GM19324 (cell line): ENCODE measurements around the gene BEAN1.
"Not testable (repeated sequence)": the region's sequence is repeated elsewhere in the genome, so short reads cannot be mapped to it uniquely, and the experiment has no call there.

Experiments
- ATAC-seq: cut with Tn5 transposase; IDR thresholded peaks from one replicate; pipeline ENCODE4 v1.9.1; 2021; ENCODE audit warnings: mild to moderate bottlenecking, moderate library complexity; ENCODE audit not compliant: unreplicated experiment, low FRiP score

The BEAN1 gene

GRCh38 chr16:66466636-66467035 lies 39.5 kb downstream of the BEAN1 start:
- ATAC-seq: not testable (repeated sequence)

- no peak for ATAC-seq
Observed at GRCh38 chr16:66467611-66468010, 40.5 kb downstream of the BEAN1 start.

DNA sequence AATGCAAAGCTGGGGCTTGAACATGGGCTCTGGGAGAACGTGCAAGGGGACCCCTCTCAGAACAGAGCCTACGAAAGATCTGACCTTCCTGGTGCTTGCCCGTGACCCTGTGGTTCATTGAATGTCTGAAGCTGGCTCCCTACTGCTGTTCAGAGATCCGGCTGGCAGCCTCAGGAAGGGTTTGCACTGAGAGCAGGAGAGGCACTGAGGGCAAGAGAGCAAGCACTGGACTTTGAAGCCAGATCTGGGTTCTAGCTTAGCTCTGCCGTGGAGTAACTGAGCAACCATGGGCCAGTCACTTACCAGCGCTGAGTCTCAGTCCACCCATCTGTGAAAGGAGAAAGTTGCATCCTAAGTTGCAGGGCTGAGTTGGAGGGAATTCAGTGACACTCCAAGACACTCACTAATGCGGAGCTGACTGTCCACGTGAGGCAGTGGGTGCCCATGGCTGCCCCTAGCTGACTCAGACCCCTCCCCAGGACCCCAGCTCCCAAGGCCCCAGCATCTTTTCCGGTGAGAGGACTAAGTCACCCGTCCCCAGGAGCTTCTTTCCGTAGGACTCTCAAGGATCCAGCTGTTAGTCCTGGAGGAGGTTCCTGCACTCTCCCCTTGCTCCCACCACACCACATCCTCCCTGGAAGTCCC lies 41.3 kb downstream of the BEAN1 start:
- ATAC-seq: no peak

DNA sequence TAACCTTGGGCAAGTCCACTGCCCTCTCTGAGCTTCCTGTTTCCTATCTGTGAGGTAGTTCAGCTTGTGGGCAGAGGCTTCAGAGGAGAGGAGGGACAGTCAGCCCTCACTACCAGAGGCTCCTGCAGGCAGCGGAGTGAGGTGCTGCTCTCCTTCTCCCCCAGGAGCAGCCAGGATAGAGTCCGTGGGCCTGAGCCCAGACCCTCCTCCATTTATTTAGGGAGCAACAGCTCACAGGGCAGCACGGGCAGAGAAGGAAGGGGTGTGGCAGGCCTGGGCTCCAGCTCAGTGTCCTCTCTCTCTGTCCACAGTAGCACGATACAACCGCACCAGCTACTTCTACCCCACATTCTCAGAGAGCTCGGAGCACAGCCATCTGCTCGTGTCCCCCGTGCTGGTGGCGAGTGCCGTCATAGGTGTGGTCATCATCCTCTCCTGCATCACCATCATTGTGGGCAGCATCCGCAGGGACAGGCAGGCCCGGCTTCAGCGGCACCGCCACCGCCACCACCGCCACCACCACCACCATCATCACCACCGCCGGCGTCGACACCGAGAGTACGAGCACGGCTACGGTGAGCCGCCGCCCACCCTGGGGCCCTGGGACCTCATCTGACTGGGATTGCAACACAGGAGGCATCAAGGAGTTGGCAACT lies 42.3 kb downstream of the BEAN1 start:
- no peak for ATAC-seq

GRCh38 chr16:66469947-66470546 lies 43.0 kb downstream of the BEAN1 start:
- no peak for ATAC-seq

DNA sequence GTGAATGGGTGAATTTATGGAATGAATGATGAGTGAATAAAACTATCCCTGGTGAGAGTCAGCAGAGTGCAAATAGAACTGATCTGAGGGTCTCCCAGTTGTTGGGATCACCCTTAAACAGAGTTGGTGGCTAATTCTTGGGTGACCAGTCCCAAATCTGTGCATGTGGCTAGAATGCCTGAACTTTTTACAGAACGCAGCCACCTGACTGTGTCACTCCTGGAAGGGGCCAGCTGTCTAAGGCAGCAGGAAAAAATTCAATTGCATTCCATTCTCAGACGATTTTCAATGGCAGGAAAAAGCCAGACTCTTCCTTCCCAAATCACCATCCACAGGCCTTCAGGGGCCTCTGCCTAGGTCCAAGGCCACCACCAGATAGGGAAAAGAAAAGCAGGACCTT lies 43.5 kb downstream of the BEAN1 start:
- ATAC-seq: no peak

DNA sequence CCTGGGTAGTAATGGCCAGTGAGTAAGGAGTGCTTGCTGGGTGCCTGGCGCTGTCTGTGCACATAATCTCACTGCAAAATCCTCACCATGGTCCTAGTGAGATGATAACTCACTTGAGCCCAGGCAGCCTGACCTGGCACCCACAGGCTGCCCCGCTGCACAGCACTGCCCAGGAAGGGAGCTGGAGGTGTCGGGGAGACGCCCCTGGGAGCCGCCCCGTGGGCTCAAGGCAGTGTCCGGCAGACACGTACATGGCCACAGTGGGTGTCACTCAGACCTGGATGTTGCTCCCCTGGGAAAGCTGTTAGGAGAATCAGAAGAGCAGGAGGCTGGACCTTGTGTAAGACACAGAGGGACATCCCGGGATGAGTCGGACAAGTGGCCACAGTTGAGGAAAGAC lies 44.2 kb downstream of the BEAN1 start:
- ATAC-seq: no peak

DNA sequence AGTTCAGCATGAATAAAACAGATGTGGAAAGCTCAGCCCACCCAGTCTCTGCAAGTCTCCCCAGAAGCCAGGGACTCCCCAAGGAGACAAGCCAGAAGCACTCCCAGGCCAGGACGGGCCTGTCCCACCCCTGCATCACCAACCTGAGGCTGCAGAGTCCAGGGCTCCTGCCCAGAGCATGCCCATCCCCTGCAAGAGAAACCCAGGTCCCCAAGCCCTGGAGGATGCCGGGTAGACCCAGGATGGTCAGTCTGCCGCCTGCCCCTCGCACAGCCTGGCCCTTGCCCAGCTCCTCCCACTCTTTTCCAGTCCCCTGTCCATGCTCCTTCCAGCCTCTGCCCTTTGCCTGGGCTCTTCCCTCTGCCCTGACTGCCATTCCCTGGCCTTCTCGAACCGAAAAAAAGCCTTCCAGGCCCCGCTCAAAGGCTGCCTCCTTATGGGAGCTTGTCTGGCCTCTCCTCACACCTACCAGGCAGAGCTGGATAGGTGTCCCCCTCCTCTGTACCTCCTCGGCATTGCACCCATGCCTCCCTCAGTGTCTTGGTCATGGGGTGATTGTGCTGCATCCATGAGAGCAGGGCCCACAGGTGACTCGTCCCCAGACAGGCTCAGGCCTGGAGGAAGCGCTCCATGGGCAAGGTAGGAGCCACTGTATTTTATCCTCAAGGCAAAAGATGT lies 44.8 kb downstream of the BEAN1 start:
- no peak for ATAC-seq

- ATAC-seq: no peak
Observed at GRCh38 chr16:66473051-66473571, 46.0 kb downstream of the BEAN1 start.

GRCh38 chr16:66473654-66474519 lies 46.8 kb downstream of the BEAN1 start:
- ATAC-seq: no peak

DNA sequence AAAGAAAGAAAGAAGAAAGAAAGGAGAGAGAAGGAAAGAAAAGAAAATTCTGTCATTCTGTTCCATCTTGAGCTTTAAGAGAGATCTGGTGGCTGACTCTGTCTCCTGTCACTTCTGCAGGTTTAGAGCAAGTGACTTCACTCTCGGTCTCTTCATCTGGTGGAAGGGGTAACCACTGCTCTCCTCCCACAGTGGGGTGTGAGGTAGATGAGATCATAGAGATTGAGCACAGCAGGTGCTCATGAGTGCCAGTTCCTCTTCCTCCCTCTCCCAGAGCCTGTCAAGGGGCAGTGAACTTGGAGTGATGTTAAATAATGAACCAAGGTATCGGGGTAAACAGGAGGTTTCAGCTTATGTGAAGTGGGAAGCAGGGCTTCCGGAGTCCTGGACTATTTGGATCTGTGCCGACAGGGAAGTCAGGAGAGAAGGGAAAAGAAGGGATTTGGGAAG lies 47.7 kb downstream of the BEAN1 start:
- peak; percentile 73 for ATAC-seq

DNA sequence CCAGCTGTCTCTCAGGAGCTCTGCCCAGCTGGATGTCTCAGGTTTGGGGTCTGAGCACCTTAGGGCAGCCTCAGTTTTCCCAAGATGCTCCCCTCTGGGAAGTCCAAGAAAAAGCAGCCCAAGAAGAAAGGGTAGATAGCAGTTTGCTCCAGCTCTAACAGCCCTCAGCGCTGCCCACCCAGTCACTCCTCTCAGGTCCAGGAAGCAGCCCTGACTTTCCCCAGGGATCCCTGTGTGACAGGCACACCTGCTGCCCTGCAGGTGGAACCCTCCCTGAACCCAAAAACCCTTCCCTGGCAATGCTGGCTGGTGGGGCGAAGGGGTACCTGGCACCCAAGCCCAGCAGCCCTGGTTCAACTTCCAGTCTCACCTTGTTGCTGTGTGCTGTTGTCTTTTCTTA lies 48.1 kb downstream of the BEAN1 start:
- ATAC-seq: no peak

DNA sequence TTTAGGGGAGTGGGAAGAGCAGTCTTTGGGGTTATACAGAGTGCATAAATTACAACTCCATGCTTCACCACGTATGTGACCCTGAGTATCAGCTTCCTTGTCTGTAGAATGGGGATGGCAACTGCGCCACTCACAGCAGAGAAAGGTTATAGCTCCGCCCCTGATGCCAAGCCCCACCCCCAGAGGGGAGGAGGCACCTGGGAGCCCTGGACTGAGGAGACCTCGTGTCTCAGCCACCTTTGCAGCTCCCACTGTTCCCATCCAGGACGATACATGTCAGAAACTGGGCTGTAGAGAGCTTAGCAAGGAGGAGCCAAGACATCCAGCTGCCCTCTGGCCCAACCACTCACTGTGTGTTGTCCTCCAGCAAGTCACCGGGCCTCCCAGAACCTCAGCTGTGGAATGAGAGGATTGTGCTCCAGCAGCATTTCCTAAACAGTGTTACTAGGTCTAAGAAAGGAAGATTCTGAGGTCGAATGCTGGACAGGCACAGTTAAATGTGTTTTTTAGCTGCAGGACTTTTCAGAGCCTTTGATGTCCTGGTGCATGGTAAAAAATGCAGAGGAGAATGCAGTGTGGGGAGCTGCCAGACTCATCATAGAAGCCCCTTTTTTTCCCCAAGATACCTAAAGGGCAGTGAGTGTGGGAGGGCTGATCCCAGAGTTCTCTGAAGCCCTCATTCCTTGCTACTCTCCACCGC lies 49.4 kb downstream of the BEAN1 start:
- no peak for ATAC-seq

DNA sequence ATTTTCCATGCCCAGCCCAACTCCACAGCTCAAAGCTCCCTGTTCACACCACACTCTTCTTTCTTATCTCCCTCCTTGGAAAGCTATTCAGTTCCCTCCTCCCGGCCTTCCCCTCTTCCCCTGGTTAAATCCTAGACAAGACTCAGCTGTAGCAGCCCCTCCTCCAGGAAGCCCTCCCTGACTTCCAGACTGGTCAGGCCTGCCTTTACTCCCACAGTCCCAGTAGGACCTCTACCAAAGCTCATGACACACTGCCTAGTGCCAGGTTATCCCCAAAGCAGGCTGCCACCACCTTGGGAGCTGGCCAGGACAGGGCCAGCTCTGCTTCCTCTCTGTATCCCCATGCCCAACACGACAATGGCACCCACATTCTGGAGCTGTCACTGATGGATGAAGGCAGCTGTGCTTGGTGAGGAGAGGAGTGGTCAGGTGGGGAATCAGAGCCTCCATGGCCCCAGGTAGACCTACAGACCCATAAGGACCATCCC lies 50.0 kb downstream of the BEAN1 start:
- ATAC-seq: no peak

GRCh38 chr16:66478733-66479511 lies 51.8 kb downstream of the BEAN1 start:
- peak; percentile 46 for ATAC-seq

DNA sequence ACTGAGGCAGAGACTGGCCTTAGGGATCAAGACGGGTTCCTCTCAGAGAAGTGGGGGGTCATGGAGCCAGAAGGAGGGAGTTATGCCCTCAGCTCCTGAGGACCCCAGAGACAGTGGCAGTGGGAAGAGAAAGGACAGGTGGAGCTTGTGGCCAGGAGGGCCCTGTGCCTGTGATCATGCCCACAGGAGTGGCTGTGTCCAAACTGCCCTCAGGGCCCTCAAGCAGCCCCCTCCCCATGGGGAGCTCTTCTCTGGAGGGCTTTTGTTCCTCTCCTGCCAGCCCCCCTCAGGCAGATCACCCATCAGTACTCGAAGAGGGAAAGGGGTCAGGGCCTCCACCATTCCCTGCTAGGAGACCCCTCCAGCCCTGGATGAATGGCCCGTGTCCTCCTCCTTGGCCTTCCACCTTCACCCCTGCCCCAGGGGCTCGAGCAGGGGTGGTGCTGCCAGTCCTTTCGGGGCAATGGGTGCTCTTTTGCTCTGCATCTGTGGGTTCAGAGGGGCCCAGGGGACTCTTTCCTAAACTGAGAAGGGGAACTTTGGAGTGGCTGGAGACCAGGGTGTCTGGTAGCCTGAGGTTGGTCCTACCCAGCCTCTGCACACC lies 52.7 kb downstream of the BEAN1 start:
- no peak for ATAC-seq

- ATAC-seq: no peak
Observed at GRCh38 chr16:66480265-66481080, 53.4 kb downstream of the BEAN1 start.
